RWPE1 (cell line): ENCODE data around the gene TNS3.

ENCODE experiments used
- CTCF ChIA-PET: fragments of 350-600 bp; sonication (Branson Sonifier 250); formaldehyde crosslinking; extraction: SDS; loops from one replicate; lab custom pipeline; 2021; lab: Yijun Ruan, JAX
- POLR2A ChIA-PET: fragments of 400-600 bp; formaldehyde crosslinking; extraction: SDS; loops from one replicate; lab custom pipeline; 2020; ENCODE audit warnings: antibody characterized with exemption; ENCODE audit not compliant: low non-redundant PET; lab: Yijun Ruan, JAX
- DNase-seq: peaks from one replicate; pipeline ENCODE4 v3.0.0; 2012; ENCODE audit warnings: low spot score
- H3K27ac ChIP-seq: fragments of 450-650 bp; 2 replicates; pipeline ENCODE4 v1.5.1; 2017
- CTCF ChIP-seq: fragments of 450-650 bp; conservative IDR thresholded peaks from 2 replicates; pipeline ENCODE4 v1.5.1; 2017; ENCODE audit warnings: low read depth, mild to moderate bottlenecking

Gene TNS3

GRCh38 chr7:47384755-47385535, 197.0 kb downstream of the TNS3 start:
- POLR2A ChIA-PET: no interaction called here
- no peak for DNase-seq
- CTCF ChIA-PET: interaction anchor here (0.7 kb wide), 1 partner anchor 8 kb away, joined by 4 read pairs; no protein-coding TSS in a partner anchor
- no peak for TF ChIP-seq CTCF
- H3K27ac ChIP-seq: no peak overlapping the region

DNA sequence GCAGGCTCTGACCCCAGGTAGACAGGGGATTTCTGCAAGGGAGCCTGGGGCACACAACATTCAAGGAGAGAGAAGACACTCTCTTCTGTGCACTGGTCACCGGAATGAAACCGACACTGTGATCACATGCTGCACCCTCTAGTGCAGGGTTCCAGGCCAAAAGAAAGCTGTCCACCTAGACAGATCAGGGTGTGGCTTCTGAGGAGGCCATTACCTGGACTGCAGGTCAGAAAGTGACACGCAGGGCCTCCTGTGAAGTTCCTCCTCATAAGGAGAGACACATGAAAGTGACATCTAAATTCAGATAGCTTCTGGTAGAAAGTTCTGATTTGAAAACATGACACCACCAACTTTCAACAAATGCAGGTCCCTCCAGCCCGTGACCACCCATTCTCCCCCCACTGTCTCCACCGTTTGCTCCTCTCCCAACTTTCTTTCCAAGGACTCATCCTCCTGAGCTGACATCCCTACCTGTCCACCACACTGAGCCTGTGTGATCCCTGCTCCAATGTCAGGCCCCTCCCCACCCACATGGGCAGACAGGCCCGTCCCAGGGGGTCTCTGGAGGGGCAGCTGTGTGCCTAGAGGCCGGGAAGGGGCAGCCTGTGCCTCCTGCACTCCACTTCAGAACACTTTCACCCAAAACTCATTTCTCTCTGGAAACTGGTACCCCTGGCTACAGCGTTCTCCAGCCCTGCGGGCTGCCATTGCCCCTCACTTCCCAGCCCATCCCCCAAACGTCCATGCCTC, 198.0 kb downstream of the TNS3 start:
- POLR2A ChIA-PET: no interaction called here
- TF ChIP-seq CTCF: no peak
- H3K27ac ChIP-seq: peak overlapping the region; percentile 8; the same call in 1 of the 2 replicates
- CTCF ChIA-PET: no interaction called here
- DNase-seq: no peak

DNA sequence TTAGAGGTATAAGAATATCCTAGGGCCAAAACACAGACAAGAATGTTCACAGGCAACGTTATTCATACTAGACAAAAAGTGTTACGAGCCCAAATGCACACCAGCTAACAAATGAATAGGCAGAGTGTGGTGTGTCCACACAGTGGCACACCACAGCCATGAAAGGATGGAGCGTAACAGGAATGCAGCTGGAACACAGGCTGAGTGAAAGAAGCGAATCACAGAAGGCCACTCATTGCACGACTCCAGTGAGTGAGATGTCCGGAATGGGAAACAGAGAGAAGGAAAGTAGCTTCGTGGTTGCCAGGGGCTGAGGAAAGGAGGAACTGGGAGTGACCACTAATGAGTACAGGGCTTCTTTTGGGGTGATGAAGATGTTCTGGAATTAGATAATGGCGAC, 198.8 kb downstream of the TNS3 start:
- CTCF ChIA-PET: no interaction called here
- TF ChIP-seq CTCF: no peak
- no peak for DNase-seq
- POLR2A ChIA-PET: no interaction called here
- no peak overlapping the region for H3K27ac ChIP-seq

DNA sequence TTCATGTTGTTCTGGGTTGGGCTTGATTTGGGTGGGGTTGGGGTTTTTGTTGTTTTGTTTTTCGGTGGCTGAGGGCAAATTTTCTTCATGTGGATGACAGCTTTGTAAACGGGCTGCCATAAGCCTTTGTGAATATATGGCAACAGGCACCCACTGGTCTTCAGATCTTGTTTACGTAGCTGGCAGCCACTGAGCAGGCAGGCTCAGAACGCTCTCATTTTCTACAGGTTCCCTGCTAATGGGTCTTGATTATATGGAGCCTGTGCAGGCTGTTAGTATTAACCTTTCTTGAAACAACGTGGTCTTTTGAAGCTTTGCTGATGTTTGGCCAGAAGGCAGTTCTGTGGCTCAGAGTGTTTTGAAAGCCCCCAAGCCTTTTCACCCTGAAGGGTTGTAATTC, 199.7 kb downstream of the TNS3 start:
- ChIA-PET POLR2A (no interaction called here), CTCF (interaction anchor here (0.6 kb wide), 1 partner anchor 563 kb away, joined by 3 read pairs; no protein-coding TSS in a partner anchor)
- TF ChIP-seq CTCF: no peak
- DNase-seq: no peak
- 0 out of 2 replicates have a peak overlapping the region, but pooled peaks have one; percentile 10 for H3K27ac ChIP-seq

DNA sequence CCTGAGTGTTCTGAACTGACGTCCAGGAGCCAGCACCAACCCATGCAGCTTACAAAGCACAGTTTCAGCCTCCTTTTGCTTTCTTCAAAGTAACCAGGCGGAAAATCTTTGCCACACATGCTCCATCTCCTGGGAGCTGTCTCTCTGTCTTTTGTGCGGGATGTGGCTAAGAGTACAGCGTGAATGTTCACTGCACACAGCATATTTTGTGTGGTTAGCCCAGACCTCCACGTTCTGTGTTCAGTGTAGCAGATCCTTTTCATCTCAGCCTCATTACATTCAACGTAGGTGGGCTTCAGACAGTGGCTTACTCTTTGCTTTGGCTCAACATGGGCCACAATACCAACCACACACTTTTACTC, 200.8 kb downstream of the TNS3 start:
- H3K27ac ChIP-seq: peak overlapping the region; percentile 96
- ChIA-PET POLR2A (no interaction called here), CTCF (no interaction called here)
- no peak for DNase-seq
- no peak for TF ChIP-seq CTCF

DNA sequence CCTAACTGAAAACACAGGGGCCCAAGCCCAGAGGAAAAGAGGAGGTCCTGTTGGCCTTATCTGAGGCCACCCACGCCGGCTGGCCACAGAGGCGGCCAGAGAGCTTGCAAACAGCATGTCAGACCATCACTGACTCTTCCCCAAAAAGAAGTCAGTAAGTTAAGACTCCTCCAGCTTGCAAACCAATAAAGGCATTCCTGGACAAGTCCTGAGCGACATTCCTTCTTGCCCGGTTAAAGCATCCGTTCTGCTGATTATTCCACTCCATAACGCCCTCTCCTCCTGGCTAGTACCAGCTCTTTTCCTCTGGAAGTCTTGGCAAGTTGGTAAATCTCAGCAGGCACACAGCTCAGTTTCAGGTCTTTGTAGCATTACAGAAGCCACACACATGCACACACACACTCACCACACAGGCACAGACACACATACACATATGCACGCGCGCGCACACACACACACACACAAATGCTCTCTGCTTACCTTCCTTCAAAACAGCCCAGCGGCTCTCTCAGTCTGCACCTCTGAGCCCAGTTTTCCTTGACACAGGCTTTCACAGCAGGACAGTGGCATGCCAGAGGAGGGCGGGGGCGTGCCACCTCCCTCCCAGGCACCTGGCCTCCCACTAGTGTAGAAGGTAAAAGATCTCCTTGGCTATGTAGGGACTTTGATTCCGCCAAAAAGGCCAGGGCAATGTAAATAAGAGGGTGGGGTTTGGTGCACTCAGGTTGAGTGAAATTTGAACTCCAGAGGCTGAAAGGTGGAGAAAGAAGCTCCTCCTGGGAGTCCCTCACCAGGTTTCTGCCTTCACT, 201.4 kb downstream of the TNS3 start:
- ChIA-PET CTCF (interaction anchor here (0.6 to 0.7 kb wide), 3 partner anchors 10 to 323 kb away, joined by 3 read pairs; no protein-coding TSS in a partner anchor), POLR2A (no interaction called here)
- DNase-seq: peak; percentile 34
- peak overlapping the region; percentile 96 for H3K27ac ChIP-seq
- no peak for TF ChIP-seq CTCF
